ENCODE measurements around the gene ABLIM1.

The ABLIM1 gene

DNA sequence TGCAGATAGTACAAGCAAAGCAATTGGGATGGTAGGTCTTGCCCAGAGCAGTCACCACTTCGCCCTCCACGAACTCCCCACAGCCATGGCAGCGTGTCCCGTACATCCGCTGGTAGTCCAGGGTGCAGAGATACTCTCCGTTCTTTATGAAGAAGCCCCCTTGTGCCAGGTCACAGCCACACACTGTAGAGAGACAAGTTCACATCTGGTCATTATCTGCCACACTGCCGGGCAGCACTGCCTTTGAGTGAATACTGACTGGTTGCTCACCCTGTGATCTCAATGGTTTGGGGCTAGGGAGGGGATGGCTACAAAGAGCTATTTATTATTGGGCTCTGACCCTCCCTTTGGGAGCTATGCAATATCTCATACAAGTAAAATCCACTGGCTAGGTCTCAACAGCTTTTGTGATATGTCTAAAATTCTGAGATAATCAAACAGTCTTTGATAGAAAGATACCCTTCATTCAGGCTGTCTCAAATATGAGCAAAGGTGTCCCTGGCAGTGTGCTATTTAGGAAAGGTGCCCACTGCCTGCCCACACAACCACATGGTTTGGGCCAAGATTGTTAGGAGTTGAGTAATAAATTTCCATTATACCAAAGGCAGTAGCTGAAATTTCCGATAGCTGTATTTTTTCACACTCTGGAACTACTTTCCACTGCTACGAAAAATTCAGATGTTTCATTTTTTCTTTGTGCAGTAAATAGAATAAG, 82.5 kb downstream of the ABLIM1 start:
- no peak for DNase-seq

DNA sequence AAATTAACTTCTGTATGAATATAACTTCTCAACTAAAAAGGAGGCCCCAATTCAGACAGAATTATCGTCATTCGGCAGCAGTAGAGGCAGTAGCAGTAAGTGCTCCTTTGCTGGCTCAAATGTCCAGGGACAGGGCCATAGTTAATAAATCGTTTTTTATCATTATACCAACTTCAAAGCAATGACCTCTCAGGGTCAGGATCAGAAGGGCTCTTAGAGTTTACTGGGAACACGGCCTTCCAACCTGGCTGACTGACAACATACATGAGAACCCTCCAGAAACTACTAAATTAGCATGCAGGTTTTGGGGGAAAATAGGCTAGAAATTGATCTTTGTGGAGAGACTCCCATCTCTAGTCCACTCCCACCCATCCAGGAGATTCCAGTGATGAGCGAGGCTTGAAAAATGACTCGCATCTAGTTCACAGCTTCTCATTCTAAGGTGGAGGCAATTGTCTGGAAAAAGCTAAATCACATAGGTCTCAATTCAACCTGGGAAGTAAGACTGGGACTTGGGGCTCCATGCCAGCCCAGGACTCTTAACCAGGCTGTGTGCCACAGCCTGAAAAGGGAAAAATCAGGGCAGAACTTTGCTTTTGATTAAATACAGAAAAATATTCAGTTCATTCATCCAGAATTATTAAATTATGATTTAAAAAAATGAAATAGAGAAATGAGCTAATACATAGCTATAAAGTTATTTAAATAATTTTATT, 84.6 kb downstream of the ABLIM1 start:
- no peak for DNase-seq

DNA sequence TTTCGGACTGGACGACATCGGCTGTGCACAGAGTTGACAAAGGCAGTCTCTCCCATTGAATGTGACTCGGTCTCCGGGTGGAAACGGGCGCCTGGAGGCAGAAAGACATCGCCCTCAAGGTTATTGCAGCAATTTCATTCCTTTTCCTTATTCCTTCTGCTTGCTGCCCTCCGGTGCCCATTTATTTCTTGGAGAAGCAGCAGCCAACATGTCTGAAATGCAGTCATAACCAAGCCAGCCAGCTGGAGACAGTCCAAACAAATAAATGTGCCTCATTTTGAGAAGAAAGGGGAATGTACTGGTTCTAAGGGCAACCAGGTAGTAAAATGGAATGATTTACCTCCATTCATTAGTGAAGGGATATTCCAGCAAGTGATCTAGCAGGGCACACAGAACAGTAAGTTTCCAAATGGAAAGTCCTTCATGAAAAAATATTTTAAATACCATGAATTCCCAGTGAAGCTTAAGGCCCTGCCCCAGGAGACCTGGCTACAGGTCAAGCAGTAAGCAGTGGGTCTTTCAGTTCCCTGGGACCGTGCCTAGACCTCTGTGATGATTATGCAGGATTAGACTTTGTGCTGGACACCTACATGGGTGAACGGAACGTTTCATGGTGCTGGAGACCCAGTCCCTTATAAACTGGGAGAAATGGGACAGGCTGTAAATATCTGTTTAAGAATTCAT, 86.6 kb downstream of the ABLIM1 start:
- peak; percentile 7 to 67 for DNase-seq

DNA sequence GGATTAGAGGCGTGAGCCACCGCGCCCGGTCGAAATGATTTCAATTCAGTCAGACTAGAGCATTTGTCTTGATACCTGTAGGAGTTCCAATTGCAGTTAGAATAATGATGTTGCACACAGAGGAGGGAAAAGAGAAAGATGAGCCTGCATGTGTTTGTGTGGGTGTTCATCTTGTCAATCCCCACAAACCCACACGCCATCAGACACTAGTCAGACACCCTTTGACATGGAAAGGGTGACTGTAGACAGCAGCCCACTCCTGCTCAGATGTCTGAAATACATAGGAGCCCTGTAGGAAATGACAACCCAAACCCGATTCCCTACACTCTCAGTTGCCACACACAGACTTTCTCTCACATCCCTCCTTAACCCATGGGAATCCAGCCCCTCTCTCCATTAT, 92.0 kb downstream of the ABLIM1 start:
- no peak for DNase-seq

DNA sequence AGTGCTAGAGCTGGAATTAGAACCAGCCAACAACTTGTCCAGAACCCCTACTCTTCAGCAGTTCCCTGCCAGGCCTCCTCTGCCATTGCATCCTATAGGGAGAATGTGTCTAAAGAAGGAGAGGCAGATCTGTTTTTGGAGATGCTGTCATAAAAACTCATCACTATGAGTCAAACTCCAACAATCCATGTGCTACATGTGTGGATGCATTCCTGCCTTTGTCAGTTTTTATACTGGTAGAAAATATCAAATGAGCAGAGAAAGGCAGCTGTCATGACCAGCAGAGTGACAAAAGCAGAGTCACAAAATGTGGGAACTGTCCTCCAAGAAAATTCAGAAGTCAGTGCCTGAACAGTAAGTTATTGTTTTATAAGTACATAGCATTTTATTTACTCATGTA, 93.0 kb downstream of the ABLIM1 start:
- no peak for DNase-seq

DNA sequence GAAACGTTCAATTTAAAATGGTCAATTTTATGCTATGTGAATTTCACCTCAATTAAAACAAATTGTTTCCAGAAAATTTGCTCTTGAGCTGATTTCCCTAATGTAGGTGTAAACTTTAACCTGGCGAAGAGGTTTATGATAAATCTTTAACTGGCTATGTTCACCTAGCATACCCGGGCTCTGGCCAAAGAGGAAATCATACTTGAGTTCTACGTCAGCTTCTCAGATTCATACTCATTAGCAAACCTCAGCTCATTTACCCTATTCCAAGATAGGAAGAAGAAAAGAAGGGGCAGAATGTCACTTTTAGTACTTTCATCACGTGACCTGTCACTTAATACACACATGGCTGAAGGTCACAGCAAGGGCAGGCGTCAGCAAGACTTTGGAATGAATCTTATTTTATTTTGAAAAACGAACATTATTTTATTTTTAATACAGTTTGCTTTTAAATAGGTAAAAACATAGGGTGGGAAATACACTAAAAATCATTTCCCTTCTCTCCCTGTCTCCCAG, 97.0 kb downstream of the ABLIM1 start:
- DNase-seq: no peak

DNA sequence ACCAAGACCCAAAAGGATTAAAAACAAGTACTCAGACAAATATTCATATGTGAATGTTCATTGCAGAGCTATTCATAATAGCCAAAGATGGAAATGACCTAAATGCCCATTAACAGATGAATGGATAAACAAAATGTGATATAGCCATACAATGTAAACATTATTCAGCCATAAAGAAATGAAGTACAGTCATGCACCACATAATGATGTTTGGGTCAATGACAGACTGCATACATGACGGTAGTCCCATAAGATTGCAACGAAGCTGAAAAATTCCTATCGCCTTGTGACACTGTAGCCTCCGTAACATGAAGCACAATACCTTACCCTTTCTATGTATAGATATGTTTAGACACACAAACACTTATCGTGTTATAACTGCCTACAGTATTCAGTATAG, 97.9 kb downstream of the ABLIM1 start:
- no peak for DNase-seq

DNA sequence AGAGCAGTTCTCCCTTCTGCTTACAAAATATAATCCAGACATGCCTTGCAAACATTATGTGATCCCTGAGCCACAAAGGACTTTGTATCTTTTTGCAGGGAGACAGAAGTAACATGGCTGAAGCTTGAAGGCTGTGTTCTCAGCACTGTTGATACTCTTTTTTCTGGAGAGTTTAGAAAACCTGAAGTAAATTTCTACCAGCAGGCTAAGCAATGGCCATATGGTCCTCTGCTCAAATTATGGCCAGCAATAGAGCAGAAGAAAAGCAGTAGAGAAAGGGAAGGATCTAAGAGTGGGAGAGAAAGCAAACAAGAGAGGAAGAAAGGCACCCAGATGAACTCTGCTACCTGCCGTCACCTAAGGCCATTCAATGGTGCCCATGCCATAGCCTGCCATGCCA, 98.4 kb downstream of the ABLIM1 start:
- DNase-seq: no peak

DNA sequence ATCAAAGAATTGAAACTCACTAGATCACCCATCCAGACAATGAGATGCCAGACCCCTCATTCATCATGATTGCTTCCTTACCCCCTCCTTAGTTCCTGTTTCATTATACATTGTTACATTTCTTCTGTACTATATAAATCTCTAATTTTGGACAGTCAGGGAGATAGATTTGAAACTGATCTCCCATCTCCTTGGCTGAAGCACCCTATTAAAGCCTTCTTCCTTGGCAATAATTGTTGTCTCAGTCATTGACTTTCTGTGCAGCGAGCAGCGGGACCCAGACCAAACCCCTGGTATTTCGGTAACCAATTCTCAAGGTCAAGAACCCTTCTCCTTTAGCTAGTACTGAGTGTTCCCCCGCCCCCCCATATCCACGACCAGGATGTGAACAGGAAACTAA, 100.2 kb downstream of the ABLIM1 start:
- no peak for DNase-seq

DNA sequence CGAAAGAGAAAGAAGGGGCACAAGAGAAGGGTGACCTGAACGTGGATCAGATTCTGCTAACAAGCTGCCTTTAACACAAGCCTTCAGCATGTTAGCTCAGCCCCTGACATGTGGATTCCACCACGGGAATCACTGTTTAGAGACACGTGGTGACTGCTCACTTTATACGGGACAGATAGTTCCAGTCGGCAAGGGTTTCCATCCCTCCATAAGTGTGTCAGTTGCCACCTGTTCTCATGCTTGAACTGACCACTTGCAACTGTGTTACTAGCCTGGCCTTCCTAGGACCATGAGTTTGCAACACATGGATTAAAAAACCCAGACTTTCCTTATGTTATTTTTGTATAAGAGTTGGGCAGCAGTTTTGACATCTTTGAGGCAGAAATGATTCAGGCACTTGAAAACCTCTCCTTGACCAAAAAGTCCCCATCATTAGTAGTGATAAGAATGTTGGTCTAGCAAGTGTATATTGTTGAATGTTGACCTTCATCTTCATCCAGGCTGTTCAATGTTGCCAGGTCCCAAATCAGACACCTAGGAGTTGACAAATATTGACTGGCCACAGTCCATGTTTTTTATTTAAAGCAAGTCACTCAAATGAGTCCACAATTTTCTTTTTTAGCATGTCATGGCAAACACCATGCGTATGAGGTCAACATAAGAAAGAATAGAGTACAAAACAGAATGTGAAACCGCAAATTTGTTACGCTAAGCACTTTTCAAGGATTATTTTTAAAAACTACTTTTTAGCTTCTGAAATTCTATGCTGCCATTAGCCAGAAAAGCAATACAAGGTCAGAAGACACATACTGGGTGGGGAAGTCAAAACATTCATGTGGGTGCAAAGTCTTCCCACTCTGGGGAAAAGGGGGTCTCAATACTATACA, 101.6 kb downstream of the ABLIM1 start:
- no peak for DNase-seq

DNA sequence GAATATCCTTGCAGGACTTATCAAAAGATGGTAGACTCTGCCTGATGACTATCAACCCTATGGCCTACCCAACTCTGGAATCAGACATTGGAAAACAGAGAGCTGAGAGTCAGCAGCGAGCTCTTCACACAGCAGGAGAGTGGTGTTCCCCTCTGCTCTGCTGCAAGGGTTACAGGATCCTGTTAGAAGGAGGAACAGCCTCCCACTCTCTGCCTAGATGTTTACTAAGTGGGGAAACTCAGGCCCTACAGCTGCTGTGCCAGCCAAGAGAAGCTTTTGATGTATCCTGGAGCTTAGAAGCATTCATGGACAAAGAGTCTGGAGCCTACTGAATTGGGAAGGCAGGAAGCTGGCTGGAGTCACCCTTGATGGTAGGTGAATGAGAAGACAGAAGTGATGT, 104.6 kb downstream of the ABLIM1 start:
- no peak for DNase-seq

DNA sequence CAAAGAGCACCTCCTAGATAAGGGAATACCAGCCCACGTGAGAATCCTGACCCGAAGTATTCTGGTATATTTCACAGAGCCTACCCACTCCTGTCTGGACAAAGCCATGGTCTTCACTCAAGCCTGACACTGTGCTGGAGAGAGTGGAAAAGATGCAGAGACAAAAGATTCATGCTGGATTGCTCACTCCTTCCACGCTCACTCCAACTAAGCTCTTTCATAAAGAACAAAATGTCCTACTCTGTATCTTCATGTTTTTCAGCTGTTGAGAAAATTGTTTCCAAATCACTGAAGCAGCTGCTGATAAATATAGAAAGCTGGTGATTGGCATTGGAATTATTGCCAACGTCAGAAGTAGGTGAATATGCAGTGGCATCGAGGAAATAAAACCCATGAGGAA, 106.0 kb downstream of the ABLIM1 start:
- DNase-seq: no peak

DNA sequence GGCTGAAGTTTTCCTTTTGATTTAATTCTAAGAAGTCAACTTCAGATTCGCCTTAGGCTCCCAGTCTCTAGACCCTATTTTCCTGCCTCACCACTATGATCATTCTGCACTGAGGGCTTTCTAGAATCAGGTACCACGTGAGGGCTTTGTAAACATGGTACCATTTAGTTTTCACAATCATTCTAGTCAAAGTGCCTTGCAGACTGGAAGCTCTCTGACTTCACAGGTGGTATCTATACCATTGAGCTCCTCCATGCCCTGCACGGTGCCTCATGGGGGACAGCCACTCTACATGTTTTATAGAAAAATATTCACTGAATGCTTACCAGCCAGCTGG, 106.5 kb downstream of the ABLIM1 start:
- no peak for DNase-seq

DNA sequence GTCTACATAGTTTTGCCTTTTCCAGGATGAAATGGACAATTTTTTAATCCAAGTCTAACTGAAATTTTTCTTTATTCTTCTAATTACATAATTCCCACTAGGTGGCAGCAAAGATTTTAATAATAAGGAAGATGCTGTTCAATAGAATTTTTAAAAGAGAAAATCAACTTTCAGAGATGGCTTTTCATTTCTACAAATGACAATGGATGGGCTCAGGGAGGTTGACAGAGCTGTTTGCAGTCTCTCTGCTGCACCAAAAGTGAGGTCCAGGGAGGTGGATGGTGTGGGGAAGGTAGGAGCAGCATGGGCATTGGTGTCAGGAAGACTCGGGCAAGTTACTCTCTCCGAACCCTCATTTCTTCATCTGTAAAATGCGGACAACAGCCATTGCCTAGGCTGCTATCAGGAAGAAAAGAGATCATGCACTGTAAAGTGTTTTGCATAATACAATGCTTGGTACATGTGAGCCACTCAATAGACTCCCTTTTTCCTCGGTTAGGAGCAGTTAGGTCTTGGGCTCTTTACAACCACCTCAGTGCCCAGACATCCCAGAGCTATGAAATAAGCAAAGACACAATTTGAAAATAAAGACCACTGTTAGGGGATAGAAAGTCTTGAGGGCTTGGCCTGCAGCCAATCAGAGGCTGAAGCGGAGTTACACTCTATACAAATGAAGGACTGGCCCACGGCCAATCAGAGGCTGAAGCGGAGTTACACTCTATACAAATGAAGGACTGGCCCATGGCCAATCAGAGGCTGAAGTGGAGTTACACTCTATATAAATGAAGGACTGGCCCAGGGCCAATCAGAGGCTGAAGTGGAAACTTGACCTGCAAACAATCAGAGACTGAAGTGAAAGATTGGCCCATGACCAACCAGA, 107.1 kb downstream of the ABLIM1 start:
- DNase-seq: peak; percentile 53 to 91

DNA sequence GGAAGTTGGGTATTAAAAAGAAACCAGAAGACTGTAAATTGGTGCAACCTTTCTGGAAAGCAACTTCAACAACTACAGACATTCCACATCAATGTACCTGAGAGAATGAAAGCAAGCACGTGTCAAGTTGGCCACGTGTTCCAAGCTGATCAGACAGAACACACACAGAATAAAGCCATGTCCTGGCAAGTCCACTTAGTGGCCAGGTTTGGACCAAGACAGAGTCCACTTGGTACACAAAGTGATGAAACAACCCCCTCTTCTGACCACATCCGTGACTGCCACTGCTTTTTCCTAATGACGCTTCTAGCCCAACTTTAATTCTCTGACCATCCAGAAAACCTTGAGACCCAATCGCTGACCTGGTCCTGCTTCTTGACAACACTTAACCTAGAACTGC, 109.4 kb downstream of the ABLIM1 start:
- DNase-seq: peak in 1 of 2 experiments; percentile 7

DNA sequence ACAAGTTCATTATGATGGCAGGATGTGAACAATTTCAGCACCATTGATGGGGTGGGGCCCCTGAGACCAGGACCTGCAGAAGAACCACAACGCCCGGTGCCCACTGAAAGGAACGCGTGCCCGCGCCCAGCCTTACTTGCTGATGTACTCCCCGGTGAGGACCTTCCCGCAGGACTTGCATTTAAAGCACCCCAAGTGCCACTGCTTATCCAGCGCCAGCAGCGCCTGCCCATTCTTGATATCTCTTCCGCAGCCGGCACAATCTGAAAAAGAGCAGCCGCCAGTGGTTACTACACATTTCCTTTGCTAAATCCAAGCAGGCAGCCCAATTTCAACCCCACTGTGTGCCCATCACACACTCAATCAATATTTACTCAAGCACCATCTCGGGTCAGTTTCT, 110.6 kb downstream of the ABLIM1 start:
- DNase-seq: no peak

DNA sequence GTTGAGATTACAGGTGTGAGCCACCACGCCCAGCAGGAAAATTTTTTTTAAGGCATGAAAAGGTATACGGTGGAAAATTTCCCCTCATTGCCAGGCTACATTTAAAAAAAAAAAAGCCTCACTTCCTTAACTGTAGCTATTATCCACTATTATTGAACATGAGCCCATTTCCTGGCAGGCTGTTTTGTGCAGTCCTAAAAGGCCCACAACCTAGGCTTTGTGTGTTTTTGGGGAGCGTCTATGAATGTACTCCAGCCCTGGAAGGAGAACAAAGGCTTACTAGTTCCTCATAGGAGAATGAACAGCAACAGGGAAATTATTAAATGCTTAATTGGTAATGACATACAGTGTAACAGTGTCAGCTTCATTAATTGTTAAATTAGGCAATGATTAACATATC, 111.0 kb downstream of the ABLIM1 start:
- no peak for DNase-seq

DNA sequence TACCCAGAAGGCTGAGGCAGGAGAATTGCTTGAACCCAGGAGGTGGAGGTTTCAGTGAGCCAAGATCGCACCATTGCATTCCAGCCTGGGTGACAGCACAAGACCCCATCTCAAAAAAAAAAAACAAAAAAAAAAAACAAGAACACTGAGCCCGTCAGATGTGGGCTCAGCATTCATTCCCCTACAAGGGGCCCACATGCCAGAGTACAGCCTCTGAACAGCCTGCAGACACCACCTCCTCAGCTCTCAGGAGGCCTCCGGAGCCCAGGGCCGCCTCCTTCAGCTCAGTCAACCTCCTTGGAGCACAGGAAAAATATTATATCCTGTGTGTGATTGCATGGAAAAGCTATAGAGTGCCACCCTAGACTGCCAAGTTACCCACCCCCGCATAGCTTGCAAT, 112.3 kb downstream of the ABLIM1 start:
- no peak for DNase-seq

DNA sequence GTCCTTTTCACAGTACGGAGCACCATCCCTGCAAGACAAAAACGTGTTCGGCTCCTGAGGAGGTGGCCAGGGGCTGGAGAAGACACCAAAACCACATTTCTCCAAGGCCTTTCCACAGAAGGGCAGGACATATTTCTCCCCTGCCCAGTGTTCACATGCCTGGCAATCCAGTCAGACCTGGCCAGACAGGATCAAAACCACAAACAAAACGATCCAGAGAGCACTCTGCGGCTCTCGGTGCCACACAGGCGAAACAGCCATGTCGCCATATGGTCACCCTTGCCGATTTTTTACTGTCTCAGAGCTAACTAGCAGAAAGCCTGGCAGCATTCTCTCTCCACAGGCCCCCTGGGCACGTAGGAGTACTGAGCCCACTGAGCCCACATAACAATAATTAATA, 113.0 kb downstream of the ABLIM1 start:
- peak in 1 of 2 experiments; percentile 64 for DNase-seq

DNA sequence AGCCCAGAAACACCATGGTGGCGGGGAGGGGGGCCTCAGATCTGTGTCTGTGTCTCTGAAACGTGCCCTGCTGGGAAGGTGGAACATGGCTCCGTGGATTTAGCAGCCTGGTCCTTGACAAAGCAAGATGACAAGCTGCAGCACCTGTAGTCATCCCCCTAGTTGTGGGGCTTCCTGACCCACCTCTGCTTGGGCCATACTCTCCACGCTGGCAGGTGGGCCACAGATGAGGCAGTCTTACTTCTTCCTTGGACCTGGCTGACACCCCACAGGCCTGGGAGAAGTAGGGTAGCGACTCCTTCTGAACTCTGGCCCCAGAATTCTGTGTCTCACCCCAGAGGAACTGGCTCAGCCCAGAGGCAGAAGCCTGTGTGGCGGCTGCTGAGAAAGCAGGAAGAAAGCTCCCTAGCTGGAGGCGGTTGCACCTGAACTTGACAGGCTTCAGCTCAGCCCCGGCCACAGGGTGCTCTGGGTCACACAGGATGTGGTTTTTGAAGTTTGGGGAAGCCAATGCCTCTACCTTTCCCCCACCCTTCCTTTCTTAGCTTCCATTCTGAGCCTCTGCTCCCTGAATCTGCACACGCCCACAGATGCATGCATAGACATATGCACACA, 113.9 kb downstream of the ABLIM1 start:
- DNase-seq: no peak

DNA sequence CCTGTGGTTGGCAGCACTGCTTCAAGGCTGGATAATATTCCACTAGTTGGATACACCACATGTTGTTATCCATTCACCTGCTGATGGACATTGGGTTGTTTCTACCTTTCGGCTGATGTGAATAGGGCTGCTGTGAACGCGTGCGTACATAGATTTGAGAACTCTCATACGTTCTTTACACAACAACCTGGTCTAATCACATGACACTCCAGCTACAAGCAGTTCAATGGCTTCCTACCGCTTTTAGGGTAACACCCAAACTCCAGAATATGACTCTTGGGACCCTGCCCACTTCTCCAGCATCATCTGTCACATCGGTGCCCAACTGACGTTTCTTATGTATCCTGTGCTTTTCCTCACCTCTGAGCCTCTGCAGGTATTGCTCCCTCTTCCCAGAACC, 114.6 kb downstream of the ABLIM1 start:
- DNase-seq: no peak

DNA sequence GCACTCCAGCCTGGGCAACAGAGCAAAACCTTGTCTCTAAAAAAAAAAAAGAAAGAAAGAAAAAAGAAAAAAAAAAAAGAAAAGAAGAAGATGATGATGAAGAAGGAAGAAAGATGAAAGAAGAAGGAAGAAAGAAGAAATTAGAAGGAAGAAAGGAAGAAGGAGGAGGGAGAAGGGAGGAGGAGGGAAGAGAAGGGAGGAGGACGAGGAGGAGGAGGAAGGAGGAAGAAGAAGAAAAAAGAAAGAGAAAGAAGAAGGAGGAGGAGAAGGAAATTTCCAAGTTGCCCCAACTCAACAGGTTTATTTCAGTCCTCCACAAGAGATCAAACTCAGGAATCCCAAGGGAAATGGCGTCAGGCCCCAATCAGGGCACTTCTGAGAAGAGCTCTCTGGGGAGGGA, 115.7 kb downstream of the ABLIM1 start:
- DNase-seq: no peak

All from NCI-H446 (cell line).